PFSK-1 (cell line): Measurements from ENCODE around the gene KIAA1143.

Experiments
- FOXP2 ChIP-seq: optimal IDR thresholded peaks from 2 replicates; pipeline ENCODE3; 2011; ENCODE audit warnings: borderline replicate concordance, control low read depth, inconsistent platforms; ENCODE audit not compliant: insufficient read depth; ENCODE audit errors: extremely low read length, extremely low read depth
- POLR2AphosphoS5 ChIP-seq: IDR thresholded peaks from 2 replicates; pipeline ENCODE4 v1.6.1; 2012; ENCODE audit warnings: low read depth, mild to moderate bottlenecking, control low read depth, low read length, moderate library complexity
- SIN3A ChIP-seq: IDR thresholded peaks from 2 replicates; pipeline ENCODE4 v1.6.1; 2012; ENCODE audit warnings: mild to moderate bottlenecking, low read length, moderate library complexity, borderline replicate concordance; ENCODE audit not compliant: insufficient read depth
- TAF1 ChIP-seq: IDR thresholded peaks from 2 replicates; pipeline ENCODE4 v1.6.1; 2012; ENCODE audit warnings: low read length, control low read depth, borderline replicate concordance; ENCODE audit not compliant: insufficient read depth
- TF ChIP-seq, protein P1 (sequence below), 2 experiments: IDR thresholded peaks; 2 replicates each; pipeline versions ENCODE4 v1.6.1 to v1.8.0; 2011 to 2012; ENCODE audit warnings: low read depth in 2 of 2, low read length in 2 of 2, control low read depth in 1 of 2, inconsistent platforms in 1 of 2, mild to moderate bottlenecking in 1 of 2, moderate library complexity in 1 of 2; ENCODE audit not compliant: insufficient read depth in 1 of 2

DNA sequence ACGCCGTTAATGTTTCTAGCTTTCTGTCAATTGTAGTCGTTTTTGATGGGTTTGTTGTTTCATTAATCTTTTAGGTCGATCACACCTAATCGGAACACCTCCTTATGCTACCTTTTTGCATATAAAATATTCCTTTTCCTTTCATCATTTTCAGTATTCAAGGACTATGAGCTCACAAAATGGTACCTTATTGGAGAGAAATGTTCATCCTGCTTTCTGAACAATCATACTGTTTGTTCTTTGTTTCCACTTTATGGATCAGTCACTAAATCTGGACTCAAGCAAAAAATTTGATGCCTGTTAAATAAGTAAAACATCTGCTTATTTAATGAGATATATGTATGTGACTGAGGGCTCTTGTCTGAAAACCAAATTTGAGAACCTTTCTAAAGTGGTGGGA lies 1.3 kb upstream of the KIAA1143 start:
- TF ChIP-seq POLR2AphosphoS5 (no peak), TAF1 (no peak), FOXP2 (no peak), SIN3A (no peak)
- TF ChIP-seq, protein P1, sequence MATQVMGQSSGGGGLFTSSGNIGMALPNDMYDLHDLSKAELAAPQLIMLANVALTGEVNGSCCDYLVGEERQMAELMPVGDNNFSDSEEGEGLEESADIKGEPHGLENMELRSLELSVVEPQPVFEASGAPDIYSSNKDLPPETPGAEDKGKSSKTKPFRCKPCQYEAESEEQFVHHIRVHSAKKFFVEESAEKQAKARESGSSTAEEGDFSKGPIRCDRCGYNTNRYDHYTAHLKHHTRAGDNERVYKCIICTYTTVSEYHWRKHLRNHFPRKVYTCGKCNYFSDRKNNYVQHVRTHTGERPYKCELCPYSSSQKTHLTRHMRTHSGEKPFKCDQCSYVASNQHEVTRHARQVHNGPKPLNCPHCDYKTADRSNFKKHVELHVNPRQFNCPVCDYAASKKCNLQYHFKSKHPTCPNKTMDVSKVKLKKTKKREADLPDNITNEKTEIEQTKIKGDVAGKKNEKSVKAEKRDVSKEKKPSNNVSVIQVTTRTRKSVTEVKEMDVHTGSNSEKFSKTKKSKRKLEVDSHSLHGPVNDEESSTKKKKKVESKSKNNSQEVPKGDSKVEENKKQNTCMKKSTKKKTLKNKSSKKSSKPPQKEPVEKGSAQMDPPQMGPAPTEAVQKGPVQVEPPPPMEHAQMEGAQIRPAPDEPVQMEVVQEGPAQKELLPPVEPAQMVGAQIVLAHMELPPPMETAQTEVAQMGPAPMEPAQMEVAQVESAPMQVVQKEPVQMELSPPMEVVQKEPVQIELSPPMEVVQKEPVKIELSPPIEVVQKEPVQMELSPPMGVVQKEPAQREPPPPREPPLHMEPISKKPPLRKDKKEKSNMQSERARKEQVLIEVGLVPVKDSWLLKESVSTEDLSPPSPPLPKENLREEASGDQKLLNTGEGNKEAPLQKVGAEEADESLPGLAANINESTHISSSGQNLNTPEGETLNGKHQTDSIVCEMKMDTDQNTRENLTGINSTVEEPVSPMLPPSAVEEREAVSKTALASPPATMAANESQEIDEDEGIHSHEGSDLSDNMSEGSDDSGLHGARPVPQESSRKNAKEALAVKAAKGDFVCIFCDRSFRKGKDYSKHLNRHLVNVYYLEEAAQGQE (IDR thresholded peaks at IDR 0.05; ENCODE audit: insufficient read depth in 1 of 2, low read depth in 2 of 2, low read length in 2 of 2) = no peak
